Mucosa of rectum (tissue), 2 donors: ENCODE measurements around the gene ADAM33.

Experiments used
- H3K27ac ChIP-seq, 2 donors: one replicate each; pipeline ENCODE4 v1.7.0; 2013; ENCODE audit warnings: inconsistent platforms in 2 of 2, low read depth in 2 of 2, low read length in 2 of 2
- H3K27me3 ChIP-seq, 2 donors: one replicate each; pipeline ENCODE4 v1.7.0; 2013; ENCODE audit warnings: low read length in 2 of 2; ENCODE audit not compliant: control insufficient read depth in 2 of 2, insufficient read depth in 2 of 2
- H3K36me3 ChIP-seq, 2 donors: one replicate each; pipeline ENCODE4 v1.7.0; 2013; ENCODE audit warnings: low read length in 2 of 2; ENCODE audit not compliant: control insufficient read depth in 2 of 2, insufficient read depth in 2 of 2
- H3K4me1 ChIP-seq, 2 donors: one replicate each; pipeline ENCODE4 v1.7.0; 2013; ENCODE audit warnings: low read length in 2 of 2, mild to moderate bottlenecking in 1 of 2; ENCODE audit not compliant: control insufficient read depth in 2 of 2, insufficient read depth in 2 of 2
- H3K4me3 ChIP-seq, 2 donors: one replicate each; pipeline ENCODE4 v1.7.0; 2013; ENCODE audit warnings: low read length in 2 of 2
- H3K9ac ChIP-seq, 2 donors: one replicate each; pipeline ENCODE4 v1.7.0; 2013; ENCODE audit warnings: low read length in 2 of 2, low read depth in 1 of 2, mild to moderate bottlenecking in 1 of 2
- H3K9me3 ChIP-seq, 2 donors: one replicate each; pipeline ENCODE4 v1.7.0; 2013; ENCODE audit warnings: low read length in 2 of 2; ENCODE audit not compliant: control insufficient read depth in 2 of 2
- donor health status: healthy.
- donor health status: Normal muscosa, but diverticular disease.

ADAM33 gene

GRCh38 chr20:3647473-3647872, 34.3 kb downstream of the ADAM33 start:
- Histone ChIP-seq H3K36me3 (peaks cover 3 to 26% of the 10 kb centered on the region in 2 donors), H3K27ac (no peak overlapping the region), H3K9me3 (no peaks in the 10 kb centered on the region), H3K9ac (no peak overlapping the region), H3K4me3 (no peak overlapping the region), H3K27me3 (no peaks in the 10 kb centered on the region), H3K4me1 (no peaks in the 10 kb centered on the region)

- peaks cover 3 to 29% of the 10 kb centered on the region in 2 donors for H3K36me3 ChIP-seq
- H3K27ac ChIP-seq, result no peak overlapping the region
- H3K4me3 ChIP-seq, result no peak overlapping the region
- H3K4me1 ChIP-seq, result no peaks in the 10 kb centered on the region
- H3K9ac ChIP-seq, result no peak overlapping the region
- no peaks in the 10 kb centered on the region for H3K27me3 ChIP-seq
- H3K9me3 ChIP-seq, result no peaks in the 10 kb centered on the region
These were observed 35.2 kb downstream of the ADAM33 start for GRCh38 chr20:3646651-3647050.

- Histone ChIP-seq H3K36me3 (peaks cover 3 to 29% of the 10 kb centered on the region in 2 donors), H3K9me3 (no peaks in the 10 kb centered on the region)
These were observed 35.8 kb downstream of the ADAM33 start for GRCh38 chr20:3646067-3646440.

GRCh38 chr20:3645309-3646066, 36.3 kb downstream of the ADAM33 start:
- Histone ChIP-seq H3K9ac (no peak overlapping the region), H3K9me3 (no peaks in the 10 kb centered on the region), H3K4me1 (no peaks in the 10 kb centered on the region), H3K4me3 (no peak overlapping the region), H3K27me3 (no peaks in the 10 kb centered on the region), H3K27ac (no peak overlapping the region), H3K36me3 (peaks cover 3 to 29% of the 10 kb centered on the region in 2 donors)

More at GRCh38 chr20:3646067-3646440, 35.8 kb downstream of the ADAM33 start:
- no peak overlapping the region for H3K27ac ChIP-seq
- no peaks in the 10 kb centered on the region for H3K27me3 ChIP-seq
- no peak overlapping the region for H3K4me3 ChIP-seq
- H3K9ac ChIP-seq, result no peak overlapping the region
- H3K4me1 ChIP-seq, result no peaks in the 10 kb centered on the region

- peaks cover 3 to 9% of the 10 kb centered on the region in 2 donors for H3K36me3 ChIP-seq
- no peaks in the 10 kb centered on the region for H3K9me3 ChIP-seq
These were observed 41.6 kb downstream of the ADAM33 start for GRCh38 chr20:3640259-3640658.

GRCh38 chr20:3635346-3635745, 46.5 kb downstream of the ADAM33 start:
- Histone ChIP-seq H3K27ac (no peak overlapping the region), H3K9ac (no peak overlapping the region), H3K9me3 (no peaks in the 10 kb centered on the region), H3K4me3 (no peak overlapping the region), H3K4me1 (no peaks in the 10 kb centered on the region), H3K36me3 (no peaks in the 10 kb centered on the region), H3K27me3 (no peaks in the 10 kb centered on the region)

More at GRCh38 chr20:3640259-3640658, 41.6 kb downstream of the ADAM33 start:
- Histone ChIP-seq H3K4me3 (no peak overlapping the region), H3K9ac (no peak overlapping the region), H3K4me1 (no peaks in the 10 kb centered on the region), H3K27ac (no peak overlapping the region), H3K27me3 (no peaks in the 10 kb centered on the region)

- no peak overlapping the region for H3K9ac ChIP-seq
- H3K4me3 ChIP-seq, result no peak overlapping the region
- H3K36me3 ChIP-seq, result peaks cover 0 to 2% of the 10 kb centered on the region in 2 donors
These were observed 47.8 kb downstream of the ADAM33 start for GRCh38 chr20:3633913-3634478.

GRCh38 chr20:3632311-3633004, 49.4 kb downstream of the ADAM33 start:
- no peaks in the 10 kb centered on the region for H3K27me3 ChIP-seq
- H3K4me1 ChIP-seq, result no peaks in the 10 kb centered on the region
- H3K27ac ChIP-seq, result no peak overlapping the region
- no peak overlapping the region for H3K9ac ChIP-seq
- no peaks in the 10 kb centered on the region for H3K9me3 ChIP-seq
- no peak overlapping the region for H3K4me3 ChIP-seq
- H3K36me3 ChIP-seq, result peaks cover 0 to 9% of the 10 kb centered on the region in 2 donors

More at GRCh38 chr20:3633913-3634478, 47.8 kb downstream of the ADAM33 start:
- H3K9me3 ChIP-seq, result no peaks in the 10 kb centered on the region
- H3K27ac ChIP-seq, result no peak overlapping the region
- H3K27me3 ChIP-seq, result no peaks in the 10 kb centered on the region
- H3K4me1 ChIP-seq, result no peaks in the 10 kb centered on the region

GRCh38 chr20:3631534-3631933, 50.3 kb downstream of the ADAM33 start:
- Histone ChIP-seq H3K4me3 (no peak overlapping the region), H3K4me1 (no peaks in the 10 kb centered on the region), H3K36me3 (peaks cover 0 to 9% of the 10 kb centered on the region in 2 donors), H3K9me3 (no peaks in the 10 kb centered on the region), H3K27me3 (no peaks in the 10 kb centered on the region), H3K9ac (no peak overlapping the region), H3K27ac (no peak overlapping the region)

- Histone ChIP-seq H3K27me3 (no peaks in the 10 kb centered on the region), H3K9ac (no peak overlapping the region), H3K36me3 (peaks cover 0 to 9% of the 10 kb centered on the region in 2 donors), H3K4me3 (no peak overlapping the region), H3K27ac (no peak overlapping the region), H3K4me1 (no peaks in the 10 kb centered on the region), H3K9me3 (no peaks in the 10 kb centered on the region)
These were observed 51.4 kb downstream of the ADAM33 start for GRCh38 chr20:3630429-3630828.
